ENCODE measurements around the gene SLC28A3.
A peak's percentile ranks its signal among the peaks of the same experiment; 100 is the strongest.

DNA sequence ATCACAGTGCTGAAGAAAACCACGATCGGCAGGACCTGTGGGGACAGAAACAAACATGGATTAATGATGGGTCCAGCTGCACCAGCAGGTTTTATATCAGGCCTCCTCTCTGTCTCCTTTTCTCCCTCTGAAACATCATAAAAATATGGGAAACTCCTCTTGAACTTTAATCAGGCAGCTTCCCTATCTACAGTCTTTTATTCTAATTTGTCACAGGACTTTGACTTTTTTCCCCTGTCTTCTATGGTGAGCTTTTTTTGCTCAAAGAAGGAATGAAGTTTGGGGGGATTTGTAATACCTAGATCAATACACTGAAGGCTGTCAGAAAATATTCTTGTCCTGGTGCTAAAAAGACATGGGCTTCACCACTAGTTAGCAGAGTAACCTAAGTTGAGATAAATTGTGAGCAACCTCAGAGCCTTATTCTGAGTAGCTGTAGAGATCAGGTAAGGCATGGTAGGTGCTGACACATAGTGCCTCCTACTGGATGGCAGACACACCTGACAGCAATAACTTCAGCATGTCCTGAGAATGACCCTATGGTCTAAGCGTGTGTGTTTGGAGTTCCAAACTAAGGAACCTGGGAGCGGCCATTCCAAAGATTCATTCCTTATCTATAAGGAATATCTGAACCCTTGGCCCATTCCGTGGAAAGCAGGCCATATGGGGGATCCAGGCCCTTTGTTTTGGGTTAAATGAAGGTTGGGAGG, 46.2 kb downstream of the SLC28A3 start:
- no peak for TF ChIP-seq EZH2 (IDR thresholded peaks at IDR 0.05; ENCODE audit: low read depth, low read length, severe bottlenecking)
- TF ChIP-seq SRF (IDR thresholded peaks at IDR 0.05; ENCODE audit: low read depth, low read length): no peak
- TF ChIP-seq, protein P1, sequence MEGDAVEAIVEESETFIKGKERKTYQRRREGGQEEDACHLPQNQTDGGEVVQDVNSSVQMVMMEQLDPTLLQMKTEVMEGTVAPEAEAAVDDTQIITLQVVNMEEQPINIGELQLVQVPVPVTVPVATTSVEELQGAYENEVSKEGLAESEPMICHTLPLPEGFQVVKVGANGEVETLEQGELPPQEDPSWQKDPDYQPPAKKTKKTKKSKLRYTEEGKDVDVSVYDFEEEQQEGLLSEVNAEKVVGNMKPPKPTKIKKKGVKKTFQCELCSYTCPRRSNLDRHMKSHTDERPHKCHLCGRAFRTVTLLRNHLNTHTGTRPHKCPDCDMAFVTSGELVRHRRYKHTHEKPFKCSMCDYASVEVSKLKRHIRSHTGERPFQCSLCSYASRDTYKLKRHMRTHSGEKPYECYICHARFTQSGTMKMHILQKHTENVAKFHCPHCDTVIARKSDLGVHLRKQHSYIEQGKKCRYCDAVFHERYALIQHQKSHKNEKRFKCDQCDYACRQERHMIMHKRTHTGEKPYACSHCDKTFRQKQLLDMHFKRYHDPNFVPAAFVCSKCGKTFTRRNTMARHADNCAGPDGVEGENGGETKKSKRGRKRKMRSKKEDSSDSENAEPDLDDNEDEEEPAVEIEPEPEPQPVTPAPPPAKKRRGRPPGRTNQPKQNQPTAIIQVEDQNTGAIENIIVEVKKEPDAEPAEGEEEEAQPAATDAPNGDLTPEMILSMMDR (IDR thresholded peaks at IDR 0.05; ENCODE audit: control extremely low read depth in 1 of 3, insufficient read depth in 1 of 3, low read depth in 1 of 3, low read length in 3 of 3): peak; percentile 54 to 86 (median 60)
- no peak for TF ChIP-seq EP300 (IDR thresholded peaks at IDR 0.05; ENCODE audit: borderline replicate concordance in 1 of 2, low read depth in 2 of 2, low read length in 2 of 2)
